DMS153 (cell line): Measurements from ENCODE around the gene SUN1.

Experiments
- DNase-seq: peaks from one replicate; lab custom pipeline; 2025; lab: John Stamatoyannopoulos, UW

SUN1 gene

DNA sequence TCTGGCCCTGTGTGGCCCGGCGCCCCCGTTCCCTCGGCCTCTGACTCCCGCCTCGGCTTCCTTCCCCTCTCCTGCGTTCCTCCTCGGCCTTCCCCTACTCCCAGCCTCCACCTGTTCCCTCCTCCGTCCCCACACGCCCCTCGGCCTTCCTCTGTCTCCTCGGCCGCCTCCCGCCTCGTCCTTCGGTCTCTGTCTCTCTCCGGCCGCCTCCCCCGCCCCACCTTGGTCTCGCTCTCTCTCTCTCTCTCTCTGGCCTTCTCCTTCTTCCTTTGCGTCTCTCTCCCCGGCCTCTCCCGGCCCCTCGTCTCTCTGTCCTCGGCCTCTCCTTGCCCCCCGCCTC is 44.7 kb downstream of the SUN1 start:
- DNase-seq: peak; percentile 41

DNA sequence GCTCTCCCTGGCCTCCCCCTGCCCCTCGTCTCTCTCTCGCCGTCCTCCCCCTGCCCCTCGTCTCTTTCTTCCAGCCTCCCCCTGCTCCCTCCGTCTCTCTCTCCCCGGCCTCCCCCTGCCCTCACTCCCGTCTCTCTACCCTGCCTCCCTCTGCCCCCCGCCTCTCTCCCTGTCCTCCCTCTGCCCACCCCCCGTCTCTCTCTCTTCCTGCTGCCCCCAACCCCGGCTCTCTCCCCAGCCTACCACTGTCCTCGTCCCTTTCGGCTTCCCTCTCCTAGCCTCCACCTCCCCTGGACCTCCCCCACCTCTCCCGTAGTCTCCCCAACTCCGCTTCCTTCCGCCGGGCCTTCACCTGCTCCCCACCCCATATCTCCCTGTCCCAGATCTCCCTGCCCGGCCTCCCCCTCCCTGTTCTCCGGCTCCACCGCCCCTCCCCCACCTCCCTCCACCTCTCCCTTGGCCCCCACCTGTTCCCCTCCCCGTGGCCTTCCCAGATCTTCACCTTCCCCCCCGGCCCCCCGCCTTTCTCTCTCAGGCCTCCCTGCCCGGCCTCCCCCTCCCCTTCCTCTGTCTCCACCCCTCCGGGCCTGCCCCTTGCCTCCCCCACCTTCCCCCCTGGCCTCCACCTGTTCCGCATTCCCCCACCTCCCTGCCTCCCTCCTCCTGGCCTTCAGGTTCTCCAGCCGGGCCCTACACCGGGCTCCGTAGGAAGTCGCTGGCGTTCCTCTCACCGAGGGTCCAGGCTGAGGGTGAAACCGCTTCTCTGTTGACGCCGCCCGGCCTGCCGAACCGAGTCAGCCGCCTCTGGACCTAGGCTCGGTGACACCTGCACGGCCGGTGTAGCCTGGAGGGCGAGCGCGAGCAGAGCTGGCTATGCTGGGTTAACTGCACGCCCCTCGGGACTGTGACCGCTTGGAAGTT is 45.3 kb downstream of the SUN1 start:
- no peak for DNase-seq

DNA sequence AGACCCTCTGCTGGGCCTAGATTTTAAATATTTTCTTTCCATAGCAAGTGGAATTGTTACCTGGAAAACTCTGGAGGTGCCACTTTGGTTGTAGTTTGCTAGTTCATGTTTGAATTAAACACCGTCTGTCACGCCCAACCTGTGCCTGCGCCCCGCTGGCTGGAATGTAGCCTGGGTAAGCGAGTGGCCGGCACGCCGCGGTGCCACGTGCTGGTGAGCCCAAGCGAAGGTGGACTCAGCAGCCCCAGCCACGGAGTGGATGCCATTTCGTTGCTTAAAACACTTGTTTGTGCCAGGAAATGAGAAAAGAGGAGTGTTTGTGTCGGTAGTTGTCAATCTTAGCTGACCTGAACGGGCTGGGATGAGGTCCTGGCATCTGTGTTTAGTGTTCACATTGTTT is 46.8 kb downstream of the SUN1 start:
- DNase-seq: no peak

DNA sequence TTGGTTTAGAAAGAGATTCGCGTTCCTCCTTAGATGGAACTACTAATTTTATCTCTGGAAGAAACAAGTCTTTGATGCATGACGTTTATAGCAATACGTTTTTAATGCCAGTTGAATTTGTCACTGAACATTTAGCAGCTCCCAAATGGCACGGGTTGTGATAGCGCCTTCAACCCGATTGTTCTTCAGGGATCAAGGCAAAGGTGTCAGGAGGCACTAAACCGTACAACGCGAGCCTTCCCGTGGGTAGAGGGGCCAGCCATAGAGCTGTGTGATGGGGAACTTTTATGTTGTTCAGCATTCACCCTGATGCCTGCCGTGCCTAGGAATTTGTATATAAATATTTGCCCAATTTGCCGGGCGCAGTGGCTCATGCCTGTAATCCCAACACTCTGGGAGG is 47.4 kb downstream of the SUN1 start:
- no peak for DNase-seq

DNA sequence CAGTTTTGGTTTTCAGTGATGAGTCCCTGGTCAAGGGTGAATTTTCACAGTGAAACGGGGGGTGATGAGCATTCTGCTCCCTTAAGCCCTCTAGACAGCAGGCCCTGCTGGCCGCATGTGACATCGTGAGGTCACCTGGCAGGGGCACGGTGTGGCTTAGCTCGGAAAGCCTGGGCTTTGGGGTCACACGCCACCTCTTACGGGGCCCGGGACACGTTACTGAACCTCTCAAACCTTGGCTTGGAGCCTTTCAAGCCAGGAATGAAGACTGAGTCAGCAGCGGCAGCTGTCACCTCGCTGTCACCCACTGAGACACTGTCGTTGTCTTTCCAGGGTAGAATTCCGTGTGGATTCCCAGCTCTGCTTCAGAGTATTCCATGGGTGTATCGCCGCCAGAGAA is 48.2 kb downstream of the SUN1 start:
- DNase-seq: no peak

DNA sequence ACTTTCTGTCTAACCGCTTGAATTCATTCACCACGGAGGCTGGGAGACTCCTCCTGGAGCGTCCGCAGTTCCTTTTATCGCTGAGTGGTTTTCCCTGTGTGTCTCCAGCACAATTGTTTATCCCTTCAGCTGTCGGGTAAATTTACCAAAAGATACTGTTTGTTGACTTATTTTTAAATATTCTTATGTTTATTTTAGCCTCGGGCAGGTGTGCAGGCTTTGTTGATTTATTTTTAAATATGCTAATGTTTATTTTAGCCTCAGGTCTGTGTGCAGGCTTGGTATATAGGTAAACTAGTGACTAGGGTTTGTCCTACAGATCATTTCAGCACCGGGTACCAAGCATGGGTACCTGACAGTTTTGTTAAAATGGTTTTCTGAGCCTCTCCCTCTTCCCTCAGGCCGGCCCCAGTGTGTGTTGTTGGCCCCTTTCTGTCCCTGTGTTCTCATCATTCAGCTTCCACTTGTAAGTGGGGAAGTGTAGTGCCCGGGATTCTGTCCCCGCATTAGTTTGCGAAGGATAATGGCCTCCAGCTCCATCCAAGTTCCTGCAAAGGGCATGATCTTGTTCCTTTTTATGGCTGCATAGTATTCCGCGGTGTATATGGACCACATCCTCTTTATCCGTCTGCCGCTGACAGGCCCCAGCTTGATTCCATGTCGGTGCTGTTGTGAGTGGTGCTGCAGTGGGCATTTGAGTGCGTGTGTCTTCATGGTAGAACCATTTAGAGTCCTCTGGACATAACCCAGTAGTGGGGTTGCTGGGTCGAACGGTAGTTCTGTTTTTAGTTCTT is 49.4 kb downstream of the SUN1 start:
- peak; percentile 43 for DNase-seq

DNA sequence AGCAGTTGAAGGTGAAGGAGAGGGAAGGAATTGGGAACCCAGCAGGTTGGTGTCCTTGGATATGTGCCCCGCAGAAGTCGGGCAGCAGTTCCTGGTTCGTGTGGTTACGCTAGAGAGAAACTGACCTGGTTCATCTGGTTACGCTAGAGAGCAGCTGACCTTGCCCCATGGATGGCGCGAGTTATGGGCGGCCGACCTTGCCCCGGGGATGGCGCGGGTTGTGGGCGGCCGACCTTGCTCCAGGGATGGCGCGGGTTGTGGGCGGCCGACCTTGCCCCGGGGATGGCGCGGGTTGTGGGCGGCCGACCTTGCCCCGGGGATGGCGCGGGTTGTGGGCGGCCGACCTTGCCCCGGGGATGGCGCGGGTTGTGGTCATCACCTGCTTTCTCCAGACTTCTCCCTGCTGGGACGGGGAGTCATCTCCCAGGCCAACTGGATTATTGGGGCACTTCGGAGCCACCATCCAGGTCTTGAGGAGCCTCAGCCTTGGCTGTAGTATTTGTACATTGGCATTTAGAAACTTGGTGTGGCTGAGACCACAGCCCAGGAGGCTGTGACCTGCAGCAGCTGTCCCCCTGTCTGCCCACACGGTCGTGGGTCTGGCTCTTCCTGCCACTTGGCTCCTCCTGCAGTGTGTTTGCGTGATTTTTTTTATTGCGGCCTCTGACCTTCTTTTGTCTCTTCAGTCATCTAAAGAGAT is 50.2 kb downstream of the SUN1 start:
- no peak for DNase-seq

DNA sequence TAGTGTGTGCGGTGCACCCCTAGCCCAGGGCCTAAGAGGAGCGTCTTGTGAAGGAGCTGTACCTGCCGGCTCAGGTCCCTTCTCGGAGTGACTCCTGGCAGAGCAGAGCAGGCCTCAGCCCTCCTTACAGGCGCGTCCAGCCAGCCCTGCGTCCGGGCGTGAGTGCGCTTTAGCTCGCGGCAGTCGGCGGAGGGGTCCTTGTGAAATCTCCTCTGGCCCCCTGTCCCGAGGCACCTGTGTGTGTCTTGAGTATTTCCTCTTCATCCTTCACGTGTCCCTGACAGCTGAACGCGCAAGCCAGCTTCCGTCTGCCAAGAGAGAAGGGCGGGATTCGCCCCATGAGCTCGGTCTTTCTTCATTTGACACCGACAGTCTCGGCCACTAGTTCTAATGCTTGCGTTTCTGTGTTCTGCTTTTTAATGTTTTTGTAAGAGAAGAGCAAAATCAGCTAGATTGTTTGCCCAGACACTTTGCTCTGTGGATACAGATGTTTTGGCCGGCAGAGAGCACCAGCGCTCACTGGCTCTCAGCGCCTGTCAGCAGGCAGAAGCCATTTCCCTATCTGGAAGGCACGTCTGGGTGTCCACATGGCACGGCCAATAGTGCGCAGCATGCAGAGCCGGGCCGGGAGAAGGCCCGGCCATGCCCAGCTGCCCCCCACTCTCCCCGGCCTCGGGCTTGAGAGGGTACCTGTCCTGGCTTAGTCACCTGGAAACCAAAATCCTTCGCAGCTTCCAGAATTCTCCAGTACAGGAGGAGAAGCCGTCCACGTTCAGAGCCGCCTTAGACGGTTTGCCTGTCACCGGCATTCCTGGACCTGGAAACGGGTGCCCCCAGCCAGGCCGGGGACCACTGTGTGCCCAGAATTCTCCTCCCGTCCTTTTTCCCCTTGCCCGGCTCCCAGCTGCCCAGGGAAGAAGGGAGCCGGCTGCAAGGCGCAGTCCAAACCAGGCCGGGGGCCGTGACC is 51.1 kb downstream of the SUN1 start:
- no peak for DNase-seq

DNA sequence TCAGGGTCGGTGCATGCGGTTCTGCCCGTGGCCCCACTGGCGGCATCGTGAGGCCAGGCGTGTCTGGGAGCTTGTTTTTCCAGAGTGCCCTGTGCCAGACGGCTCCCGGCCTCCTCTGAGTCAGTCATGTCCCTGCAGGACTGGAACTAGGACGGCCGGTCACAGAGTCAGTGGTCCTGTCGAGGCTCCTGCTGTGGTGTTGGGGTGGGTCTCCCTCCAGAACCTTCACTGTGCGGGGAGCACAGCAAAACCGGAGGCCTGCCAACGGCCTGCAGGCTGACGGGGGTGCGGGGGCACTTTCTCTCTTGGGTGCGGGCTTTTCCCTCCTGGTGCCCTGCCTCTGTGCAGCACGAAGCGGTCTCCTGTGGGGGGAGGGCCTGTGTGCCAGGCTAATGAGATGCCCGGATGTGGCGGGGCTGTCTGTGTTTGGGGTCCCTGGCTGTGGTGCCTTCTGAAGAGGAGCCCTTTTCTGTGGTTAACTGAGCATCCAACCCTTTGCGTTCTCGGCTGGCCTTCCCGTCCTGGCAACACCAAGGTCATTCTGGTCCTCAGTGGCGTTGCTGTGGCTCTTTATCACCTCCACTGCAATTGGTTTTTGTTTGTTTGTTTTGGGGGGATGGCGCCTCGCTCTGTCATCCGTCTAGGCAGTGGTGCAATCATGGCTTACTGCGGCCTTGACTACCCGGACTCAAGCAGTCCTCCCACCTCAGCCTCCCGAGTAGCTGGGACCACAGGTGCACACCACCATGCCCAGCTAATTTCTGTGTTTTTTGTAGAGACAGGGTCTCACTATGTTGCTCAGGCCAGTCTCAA is 52.1 kb downstream of the SUN1 start:
- no peak for DNase-seq

DNA sequence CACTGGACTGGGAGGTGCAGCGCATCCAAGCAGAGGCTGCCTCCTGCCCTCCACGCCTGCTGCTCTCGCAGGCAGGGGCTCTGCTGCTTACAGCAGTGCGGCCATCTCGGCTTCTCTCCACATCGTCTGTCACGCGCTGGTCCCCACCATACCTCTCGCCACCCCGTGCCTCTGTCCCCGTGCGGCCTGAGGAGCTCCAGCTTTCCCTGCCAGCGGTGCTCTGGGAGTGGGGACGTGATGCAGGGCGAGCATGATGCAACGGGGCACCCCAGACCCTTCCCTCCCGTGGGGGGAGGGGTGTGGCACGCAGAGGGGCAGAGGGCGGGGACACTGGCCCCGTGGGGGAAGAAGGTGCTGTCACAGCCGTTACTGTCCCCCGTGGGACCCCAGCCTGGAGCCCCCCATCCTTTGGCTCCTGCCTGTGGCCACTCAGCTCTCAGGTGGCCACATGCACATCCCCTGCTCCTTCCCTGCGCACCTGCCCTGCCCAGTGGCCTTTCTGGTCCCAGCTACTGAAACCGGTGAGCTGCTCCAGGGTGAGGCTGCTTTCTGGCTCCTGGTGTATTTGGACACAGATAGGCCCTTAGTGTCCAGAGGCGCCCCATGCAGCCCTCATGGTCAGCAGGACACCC is 53.1 kb downstream of the SUN1 start:
- no peak for DNase-seq

DNA sequence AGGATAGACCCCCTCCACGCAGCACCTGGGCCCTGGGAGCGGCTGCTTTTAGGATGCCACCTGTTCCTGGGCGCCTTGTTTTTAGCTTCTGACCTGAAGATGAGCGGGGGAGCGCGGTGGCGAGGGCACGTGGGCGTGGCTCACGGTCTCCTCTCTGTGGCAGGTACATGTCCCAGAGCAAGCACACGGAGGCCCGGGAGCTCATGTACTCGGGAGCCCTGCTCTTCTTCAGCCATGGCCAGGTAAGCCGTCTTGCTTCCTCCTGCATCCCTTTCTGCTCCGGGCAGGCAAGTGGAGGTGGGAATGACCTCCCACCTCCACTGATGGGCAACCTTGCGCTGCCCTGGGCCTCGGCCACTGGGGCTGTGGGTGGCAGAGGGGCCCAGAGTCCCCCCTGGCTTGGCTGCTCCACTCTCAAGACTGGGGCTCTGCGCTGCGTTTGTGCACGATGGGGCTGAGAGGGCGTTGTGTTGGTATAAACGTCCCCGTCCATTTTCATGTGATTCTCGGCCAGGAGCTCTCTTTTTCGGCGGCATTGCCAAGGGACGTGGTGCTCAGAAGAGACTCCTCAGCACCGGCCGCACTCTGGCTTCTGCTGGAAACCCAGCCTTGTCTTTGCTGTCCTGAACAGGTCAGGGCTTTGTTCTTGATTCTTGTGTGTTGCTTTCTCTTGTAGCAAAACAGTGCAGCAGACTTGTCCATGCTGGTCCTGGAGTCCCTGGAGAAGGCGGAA is 53.8 kb downstream of the SUN1 start:
- no peak for DNase-seq

DNA sequence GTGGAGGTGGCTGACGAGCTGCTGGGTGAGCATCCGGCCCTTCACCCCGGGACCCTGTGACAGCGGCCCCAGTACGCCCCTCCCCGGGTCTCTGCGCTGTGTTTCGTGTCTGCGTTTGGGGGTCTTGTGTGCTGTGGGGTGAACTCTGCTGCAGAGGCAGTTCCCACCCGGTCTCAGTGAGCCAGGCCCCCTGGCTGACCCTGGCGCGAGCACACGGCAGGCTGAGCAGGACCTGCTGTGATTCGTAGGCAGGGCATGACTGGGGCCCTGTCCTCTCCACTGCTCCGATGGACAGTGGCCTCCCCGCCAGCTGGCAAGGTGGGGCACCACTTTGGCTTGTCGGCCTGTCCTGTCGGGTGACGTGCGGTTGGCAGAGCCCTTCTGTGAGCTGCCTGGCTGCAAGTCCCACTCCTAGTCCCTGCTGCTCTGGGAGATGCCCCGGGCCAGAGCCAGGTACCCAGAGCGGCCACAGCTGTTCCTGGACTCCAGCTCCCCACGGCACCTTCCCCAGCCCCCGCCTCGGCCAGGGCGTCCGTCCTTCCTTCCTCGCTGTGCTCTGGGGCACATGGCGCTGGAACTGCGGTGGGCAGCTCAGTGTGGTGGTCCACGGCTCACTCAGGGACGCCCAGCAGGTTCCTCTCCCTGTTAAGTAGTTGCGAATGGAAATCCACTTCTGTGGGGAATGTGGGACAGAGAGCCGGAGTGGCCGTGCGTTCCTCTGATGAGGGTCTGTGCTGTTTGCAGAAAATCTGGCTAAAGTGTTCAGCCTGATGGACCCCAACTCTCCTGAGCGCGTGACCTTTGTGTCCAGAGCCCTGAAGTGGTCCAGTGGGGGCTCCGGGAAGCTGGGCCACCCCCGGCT is 54.6 kb downstream of the SUN1 start:
- DNase-seq: no peak

DNA sequence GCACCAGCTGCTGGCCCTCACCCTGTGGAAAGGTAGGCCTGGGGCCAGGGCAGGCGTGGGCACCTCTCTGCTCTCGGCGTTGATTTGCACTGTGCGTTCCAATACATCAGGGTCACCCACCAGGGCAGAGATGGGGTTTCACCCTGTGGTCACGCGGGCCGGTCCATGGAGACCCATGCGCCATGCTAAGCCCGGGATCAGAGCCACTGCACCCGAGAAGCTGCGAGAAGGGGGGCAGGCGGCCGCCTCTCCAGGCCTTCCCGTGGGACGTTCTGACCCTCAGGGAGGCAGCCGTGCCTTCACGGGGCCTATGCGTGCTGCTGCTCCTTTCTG is 55.2 kb downstream of the SUN1 start:
- DNase-seq: no peak

DNA sequence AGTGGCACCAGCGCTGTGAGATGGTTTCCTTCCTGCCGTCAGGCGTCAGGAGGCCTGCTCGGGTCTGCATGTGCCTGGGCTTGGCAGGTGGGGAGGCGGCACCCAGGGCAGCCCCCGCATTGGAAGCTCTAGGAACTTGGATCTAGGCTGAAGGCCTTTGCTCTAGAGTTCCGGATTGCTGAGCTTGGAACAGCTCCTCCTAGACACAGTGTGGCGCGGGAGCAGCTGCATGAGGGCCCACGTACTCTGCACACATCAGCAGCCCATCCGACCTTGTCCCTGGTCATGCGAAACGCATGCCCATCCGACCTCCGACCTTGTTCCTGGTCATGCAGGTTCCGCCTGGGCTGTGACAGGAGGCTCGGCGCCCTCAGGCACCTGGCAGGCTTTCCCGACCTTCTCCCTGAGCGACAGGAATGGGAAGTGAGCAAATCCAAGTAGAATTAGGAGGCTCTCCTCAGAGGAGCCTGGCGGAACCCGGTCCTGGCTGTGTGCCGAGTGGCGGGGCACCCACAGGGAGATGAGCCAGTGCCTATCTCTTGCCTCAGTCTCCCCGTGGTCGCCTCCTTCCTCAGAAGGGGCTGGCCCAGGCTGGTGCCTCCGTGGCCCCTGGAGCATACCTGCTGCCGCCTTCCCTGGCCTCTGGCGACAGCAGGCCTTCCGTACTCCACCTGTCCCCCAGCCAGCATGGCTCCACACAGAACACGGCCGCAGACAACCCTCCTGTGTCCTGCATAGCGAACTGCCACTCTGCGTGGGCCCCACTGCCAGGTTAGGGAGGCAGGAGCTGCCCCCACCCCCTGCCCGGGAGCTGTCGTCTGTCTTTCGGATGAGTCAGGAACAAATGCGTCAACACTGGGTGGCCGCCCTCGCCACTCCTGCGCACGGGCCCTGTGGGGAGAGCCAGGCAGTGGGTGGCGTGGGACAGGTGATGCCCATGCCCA is 56.1 kb downstream of the SUN1 start:
- no peak for DNase-seq

DNA sequence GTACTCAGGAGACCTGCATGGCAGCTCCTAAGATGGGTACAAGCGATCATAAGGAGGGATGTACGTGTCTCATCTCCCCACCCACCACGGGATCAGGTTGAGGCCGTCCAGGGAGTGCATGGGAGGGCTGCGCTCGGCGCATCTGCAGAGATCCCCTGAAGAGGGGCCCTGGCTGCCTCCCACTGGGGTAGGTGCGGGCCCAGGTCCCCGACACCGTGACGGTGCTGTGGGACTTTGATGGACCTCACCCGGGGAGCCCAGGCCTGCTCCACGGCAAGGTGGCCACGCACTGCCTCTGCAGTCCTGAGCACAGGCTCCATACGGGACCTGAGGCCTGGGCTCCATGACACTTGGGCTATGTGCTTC is 56.7 kb downstream of the SUN1 start:
- no peak for DNase-seq

DNA sequence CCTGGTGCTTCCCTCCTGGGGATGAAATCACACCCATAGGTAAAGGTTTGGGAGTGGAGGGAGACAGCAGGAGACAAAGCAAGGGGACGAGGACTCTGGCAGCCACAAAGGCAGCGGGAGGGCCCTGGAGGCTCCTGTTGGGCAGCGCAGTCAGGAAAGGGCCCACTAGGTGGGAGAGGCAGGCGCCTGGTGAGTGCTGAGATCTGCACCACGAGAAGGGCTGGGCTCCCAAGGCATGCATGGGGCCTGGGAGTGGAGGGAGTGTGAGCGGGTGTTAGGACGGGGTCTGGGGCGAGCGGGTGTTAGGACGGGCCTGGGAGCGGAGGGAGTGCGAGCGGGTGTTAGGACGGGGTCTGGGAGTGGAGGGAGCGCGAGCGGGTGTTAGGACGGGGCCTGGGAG is 57.1 kb downstream of the SUN1 start:
- no peak for DNase-seq

DNA sequence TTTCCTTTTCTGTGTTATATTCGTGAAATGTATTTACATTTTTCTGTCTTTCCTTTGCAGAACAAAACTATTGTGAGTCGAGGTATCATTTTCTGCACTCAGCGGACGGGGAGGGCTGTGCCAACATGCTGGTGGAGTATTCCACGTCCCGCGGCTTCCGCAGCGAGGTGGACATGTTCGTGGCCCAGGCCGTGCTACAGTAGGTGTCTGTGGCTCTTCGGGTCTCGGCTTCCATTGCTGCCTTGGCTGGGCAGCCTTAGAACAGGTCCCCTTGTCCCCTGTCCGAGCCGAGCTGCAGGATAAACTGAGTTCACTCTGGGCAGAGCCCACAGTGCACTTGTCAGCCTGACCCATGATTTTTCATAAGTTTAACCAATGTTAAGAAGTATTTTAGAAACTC is 58.6 kb downstream of the SUN1 start:
- no peak for DNase-seq

DNA sequence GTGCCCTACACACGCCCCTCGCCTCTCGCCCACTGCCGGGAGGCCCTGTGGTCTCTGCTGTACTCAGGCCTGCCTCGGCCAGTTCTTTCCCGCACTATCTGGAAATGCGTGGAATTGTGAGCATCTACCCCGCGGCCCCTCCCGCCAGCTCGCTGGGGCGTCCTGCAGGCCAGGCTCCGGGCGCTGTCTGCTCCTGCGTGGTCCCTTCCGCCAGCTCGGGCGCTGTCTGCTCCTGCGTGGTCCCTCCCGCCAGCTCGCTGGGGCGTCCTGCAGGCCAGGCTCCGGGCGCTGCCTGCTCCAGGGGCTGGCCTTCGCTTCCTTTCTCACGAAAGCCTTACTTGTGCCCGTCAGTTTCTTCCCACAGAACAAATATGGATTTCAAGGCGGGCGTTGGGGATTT is 59.0 kb downstream of the SUN1 start:
- DNase-seq: no peak
